HFF-Myc (cell line): Measurements from ENCODE around the gene SLC16A5.

Experiments
- DNase-seq: peaks from one replicate; pipeline ENCODE4 v3.0.0-alpha.2; 2011; ENCODE audit warnings: low read depth; ENCODE audit errors: extremely low read depth
- H3K4me3 ChIP-seq: replicated peaks from 2 replicates; pipeline ENCODE4 v1.5.1; 2011; ENCODE audit warnings: low read depth, mild to moderate bottlenecking, control low read depth, low read length
- CTCF ChIP-seq: IDR thresholded peaks from 2 replicates; pipeline ENCODE4 v1.5.1; 2012; ENCODE audit warnings: mild to moderate bottlenecking, low read depth, low read length, control low read depth; ENCODE audit errors: missing control alignments

The SLC16A5 gene

DNA sequence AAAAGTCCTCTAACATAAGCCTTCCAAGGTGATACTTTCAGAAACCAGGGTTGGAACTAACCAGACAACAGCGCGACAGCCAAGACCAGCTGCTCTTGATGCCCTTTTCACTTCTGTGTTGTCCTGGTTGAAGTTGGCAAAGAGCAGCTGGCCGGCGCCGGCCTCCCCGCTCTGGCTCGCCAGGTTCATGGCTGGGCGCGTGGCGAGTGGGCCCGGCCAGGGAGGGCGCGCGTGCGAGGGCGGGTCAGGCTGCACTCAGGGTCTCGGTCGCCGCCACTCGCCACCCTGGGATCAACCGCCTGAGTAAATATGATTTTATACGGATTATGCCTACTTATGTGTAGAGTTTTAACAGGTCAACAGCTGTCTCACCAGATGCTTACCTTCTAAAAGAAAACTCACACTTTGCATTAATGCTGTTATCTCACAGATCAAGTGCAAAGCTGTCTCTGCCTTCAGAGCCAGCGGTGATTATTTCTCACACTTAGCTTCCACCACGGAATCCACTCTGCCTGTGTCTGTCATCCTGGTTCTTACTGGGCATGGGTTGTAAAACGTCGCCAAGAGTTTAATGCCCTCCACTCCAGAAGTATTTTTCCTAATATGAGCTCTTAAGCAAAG, 27.2 kb upstream of the SLC16A5 start:
- DNase-seq: no peak
- no peak for TF ChIP-seq CTCF
- H3K4me3 ChIP-seq: no peak overlapping the region

- H3K4me3 ChIP-seq: no peak overlapping the region
- DNase-seq: no peak
- TF ChIP-seq CTCF: no peak
Observed at GRCh38 chr17:75061055-75061438, 26.7 kb upstream of the SLC16A5 start.

DNA sequence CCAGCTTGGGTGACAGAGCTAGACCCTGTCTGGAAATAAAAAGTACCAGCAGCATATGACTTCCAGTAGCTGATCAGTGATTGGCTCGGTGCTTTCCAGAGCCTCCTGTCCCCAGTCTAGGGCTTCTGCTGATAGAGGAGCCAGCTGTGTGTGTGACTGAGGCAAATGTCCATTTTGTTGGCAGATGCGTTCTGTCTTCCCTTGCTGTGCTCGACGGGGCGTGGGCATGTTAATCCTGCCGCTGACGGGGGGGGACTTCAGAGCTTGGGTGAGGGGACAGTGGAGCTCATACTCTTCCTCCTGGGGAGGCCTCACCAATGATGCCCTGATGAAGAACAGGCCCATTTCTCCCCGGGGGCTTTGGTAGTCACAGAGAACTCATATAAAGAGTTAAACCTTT, 26.1 kb upstream of the SLC16A5 start:
- no peak overlapping the region for H3K4me3 ChIP-seq
- no peak for TF ChIP-seq CTCF
- no peak for DNase-seq

GRCh38 chr17:75063201-75063600, 24.6 kb upstream of the SLC16A5 start:
- no peak for DNase-seq
- TF ChIP-seq CTCF: no peak
- H3K4me3 ChIP-seq: no peak overlapping the region

GRCh38 chr17:75063626-75064025, 24.1 kb upstream of the SLC16A5 start:
- DNase-seq: no peak
- no peak overlapping the region for H3K4me3 ChIP-seq
- TF ChIP-seq CTCF: no peak

GRCh38 chr17:75064040-75064439, 23.7 kb upstream of the SLC16A5 start:
- no peak for TF ChIP-seq CTCF

GRCh38 chr17:75064460-75064859, 23.3 kb upstream of the SLC16A5 start:
- no peak for TF ChIP-seq CTCF

More at GRCh38 chr17:75064040-75064439, 23.7 kb upstream of the SLC16A5 start:
- DNase-seq: no peak
- H3K4me3 ChIP-seq: no peak overlapping the region

More at GRCh38 chr17:75064460-75064859, 23.3 kb upstream of the SLC16A5 start:
- no peak for DNase-seq
- no peak overlapping the region for H3K4me3 ChIP-seq
